Osteocyte (in vitro differentiated cells): ENCODE results near the gene PDE4D. TPM values are rescaled to one million over a fixed set of nuclear protein-coding genes. Genes with fewer than 3 reads are reported as not detected.
A peak's percentile ranks its signal among the peaks of the same experiment; 100 is the strongest.

Source experiments
- DNase-seq: peaks from one replicate; pipeline ENCODE4 v3.0.0; 2021; ENCODE audit warnings: mixed read lengths; ENCODE audit not compliant: unreplicated experiment; ENCODE audit errors: extremely low spot score
- H3K27ac Mint-ChIP-seq: one replicate; pipeline ENCODE4 v1.8.0; 2021; ENCODE audit warnings: mild to moderate bottlenecking, mixed read lengths; ENCODE audit not compliant: unreplicated experiment
- H3K27me3 Mint-ChIP-seq: one replicate; pipeline ENCODE4 v1.8.0; 2021; ENCODE audit warnings: mixed read lengths; ENCODE audit not compliant: unreplicated experiment
- H3K36me3 Mint-ChIP-seq: one replicate; pipeline ENCODE4 v1.8.0; 2021; ENCODE audit warnings: mixed read lengths; ENCODE audit not compliant: unreplicated experiment
- H3K4me1 Mint-ChIP-seq: one replicate; pipeline ENCODE4 v1.8.0; 2021; ENCODE audit warnings: mixed read lengths; ENCODE audit not compliant: unreplicated experiment
- H3K4me3 Mint-ChIP-seq: one replicate; pipeline ENCODE4 v1.8.0; 2021; ENCODE audit warnings: mild to moderate bottlenecking, moderate library complexity, mixed read lengths; ENCODE audit not compliant: unreplicated experiment
- H3K9me3 Mint-ChIP-seq: one replicate; pipeline ENCODE4 v1.8.0; 2021; ENCODE audit warnings: mixed read lengths; ENCODE audit not compliant: unreplicated experiment
- total RNA-seq: library from RNA; stranded (reverse); gene quantifications from 2 replicates; pipeline ENCODE4 v1.2.1, GENCODE V29; 2021
- TF ChIP-seq, protein P1 (sequence below): fragments of 200-600 bp; sonication (generic); IDR thresholded peaks from 2 replicates; pipeline ENCODE4 v1.5.0; 2021; ENCODE audit warnings: antibody characterized with exemption, mild to moderate bottlenecking, moderate library complexity

The PDE4D gene
- total RNA-seq, 1 donor from 2014 or later: 24.2 TPM

DNA sequence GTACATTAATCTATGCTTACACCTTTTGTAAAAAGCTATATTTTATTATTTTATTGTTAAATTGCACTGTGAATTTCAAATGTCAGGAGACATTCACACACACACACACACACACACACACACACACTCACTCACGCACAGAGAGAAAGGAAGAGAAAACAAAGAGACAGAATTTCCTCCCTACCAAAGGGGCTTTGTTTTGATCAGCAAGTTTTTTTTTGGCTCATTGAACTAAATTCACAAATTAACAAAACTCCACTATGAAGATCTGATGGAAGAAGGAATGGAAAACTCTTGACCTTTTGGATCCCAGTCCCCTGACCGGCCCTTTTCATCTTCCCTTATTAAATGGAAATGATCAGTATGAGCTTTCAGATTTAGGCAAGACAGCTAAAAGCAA lies 161.2 kb downstream of the PDE4D start:
- no peak for DNase-seq
- Mint-ChIP-seq H3K27ac (no peak overlapping the region), H3K36me3 (no peaks in the 10 kb centered on the region), H3K27me3 (no peaks in the 10 kb centered on the region), H3K4me3 (no peak overlapping the region), H3K9me3 (no peaks in the 10 kb centered on the region), H3K4me1 (peaks cover 6% of the 10 kb centered on the region)
- TF ChIP-seq, protein P1, sequence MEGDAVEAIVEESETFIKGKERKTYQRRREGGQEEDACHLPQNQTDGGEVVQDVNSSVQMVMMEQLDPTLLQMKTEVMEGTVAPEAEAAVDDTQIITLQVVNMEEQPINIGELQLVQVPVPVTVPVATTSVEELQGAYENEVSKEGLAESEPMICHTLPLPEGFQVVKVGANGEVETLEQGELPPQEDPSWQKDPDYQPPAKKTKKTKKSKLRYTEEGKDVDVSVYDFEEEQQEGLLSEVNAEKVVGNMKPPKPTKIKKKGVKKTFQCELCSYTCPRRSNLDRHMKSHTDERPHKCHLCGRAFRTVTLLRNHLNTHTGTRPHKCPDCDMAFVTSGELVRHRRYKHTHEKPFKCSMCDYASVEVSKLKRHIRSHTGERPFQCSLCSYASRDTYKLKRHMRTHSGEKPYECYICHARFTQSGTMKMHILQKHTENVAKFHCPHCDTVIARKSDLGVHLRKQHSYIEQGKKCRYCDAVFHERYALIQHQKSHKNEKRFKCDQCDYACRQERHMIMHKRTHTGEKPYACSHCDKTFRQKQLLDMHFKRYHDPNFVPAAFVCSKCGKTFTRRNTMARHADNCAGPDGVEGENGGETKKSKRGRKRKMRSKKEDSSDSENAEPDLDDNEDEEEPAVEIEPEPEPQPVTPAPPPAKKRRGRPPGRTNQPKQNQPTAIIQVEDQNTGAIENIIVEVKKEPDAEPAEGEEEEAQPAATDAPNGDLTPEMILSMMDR: no peak

DNA sequence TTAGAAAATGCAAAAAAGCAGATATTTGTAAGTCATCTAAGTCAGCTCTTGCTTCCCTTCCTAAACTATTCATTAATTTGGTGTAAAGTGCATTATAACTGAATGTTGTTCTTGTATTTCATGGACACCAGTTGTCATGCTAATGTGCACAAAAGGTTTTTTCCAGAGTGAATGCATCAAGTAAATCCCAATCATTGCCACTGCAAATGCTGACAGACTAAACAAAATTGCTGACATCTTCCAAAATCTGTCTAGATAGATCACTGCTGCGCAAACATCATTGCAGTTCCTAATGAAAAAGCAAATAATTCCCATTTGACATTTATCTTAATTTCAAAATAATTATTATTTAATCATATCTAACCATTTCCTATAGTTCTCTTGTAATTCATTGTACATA lies 161.7 kb downstream of the PDE4D start:
- Mint-ChIP-seq H3K27ac (no peak overlapping the region), H3K9me3 (no peaks in the 10 kb centered on the region), H3K27me3 (no peaks in the 10 kb centered on the region), H3K4me3 (no peak overlapping the region), H3K4me1 (peaks cover 7% of the 10 kb centered on the region), H3K36me3 (no peaks in the 10 kb centered on the region)
- TF ChIP-seq, protein P1: no peak
- no peak for DNase-seq

DNA sequence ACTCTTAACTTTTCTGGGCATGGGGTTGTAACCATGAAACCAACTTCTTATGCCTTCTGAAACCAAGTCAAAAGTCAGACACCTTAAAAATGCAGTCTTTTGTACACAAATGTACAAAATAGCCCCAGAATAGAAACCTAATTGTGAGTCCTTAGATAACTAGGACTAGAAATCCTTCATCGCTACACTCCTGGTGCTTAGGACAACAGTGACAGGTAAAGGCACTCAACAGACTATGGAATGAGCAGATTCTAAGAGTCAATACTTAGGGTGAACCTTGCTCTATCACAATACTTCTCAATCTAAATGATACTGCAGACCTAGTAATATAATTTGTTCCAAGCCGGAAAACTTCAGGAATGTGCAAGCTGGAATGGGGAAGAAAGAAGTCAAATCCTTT lies 163.7 kb downstream of the PDE4D start:
- Mint-ChIP-seq H3K4me1 (peaks cover 10% of the 10 kb centered on the region), H3K27me3 (no peaks in the 10 kb centered on the region), H3K36me3 (no peaks in the 10 kb centered on the region), H3K9me3 (no peaks in the 10 kb centered on the region), H3K4me3 (no peak overlapping the region), H3K27ac (no peak overlapping the region)
- TF ChIP-seq, protein P1: no peak
- DNase-seq: no peak

DNA sequence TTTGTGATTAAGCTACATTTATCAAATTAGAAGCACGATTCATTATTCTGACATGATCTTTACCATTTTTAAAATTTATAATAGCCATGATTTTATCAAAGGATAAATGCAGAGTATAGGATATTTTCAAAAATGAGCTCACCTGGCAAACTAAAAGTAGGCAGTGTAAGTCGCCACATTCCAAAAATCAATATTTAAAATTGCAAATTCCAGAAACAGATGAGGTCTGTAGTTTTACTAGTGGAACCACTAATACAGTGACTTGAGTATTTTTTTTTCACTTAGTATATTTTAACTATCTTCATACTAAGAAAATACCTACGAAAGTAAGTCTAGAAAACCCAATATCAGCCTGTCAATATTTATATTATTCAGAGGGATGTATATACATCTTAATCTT lies 164.2 kb downstream of the PDE4D start:
- H3K9me3 Mint-ChIP-seq: no peaks in the 10 kb centered on the region
- H3K36me3 Mint-ChIP-seq: no peaks in the 10 kb centered on the region
- H3K4me3 Mint-ChIP-seq: no peak overlapping the region
- peaks cover 10% of the 10 kb centered on the region for H3K4me1 Mint-ChIP-seq
- H3K27ac Mint-ChIP-seq: peak overlapping the region; percentile 19
- H3K27me3 Mint-ChIP-seq: no peaks in the 10 kb centered on the region
- TF ChIP-seq, protein P1: no peak
- DNase-seq: no peak

DNA sequence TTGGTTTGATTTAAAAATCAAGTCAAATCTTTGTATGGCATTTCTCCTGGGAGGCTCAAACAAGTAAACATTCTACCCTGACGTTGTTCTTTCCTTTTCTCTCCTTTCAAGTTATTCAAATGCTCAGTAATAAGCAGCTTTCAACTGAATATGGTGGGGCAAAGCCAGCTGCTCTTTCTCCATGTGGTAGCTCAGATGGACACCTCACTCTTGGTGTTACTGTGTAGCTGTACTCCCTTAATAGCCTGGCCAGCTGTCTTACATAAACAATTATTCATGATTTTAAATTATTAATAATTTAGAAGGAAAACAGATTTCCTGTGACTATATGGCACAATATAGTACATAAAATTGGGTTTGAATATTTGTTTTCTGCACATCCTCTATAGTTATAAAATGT lies 165.2 kb downstream of the PDE4D start:
- Mint-ChIP-seq H3K36me3 (no peaks in the 10 kb centered on the region), H3K4me1 (peaks cover 10% of the 10 kb centered on the region)

More for the DNA sequence above, 165.2 kb downstream of the PDE4D start:
- Mint-ChIP-seq H3K27ac (no peak overlapping the region), H3K27me3 (no peaks in the 10 kb centered on the region), H3K9me3 (no peaks in the 10 kb centered on the region), H3K4me3 (no peak overlapping the region)
- no peak for DNase-seq
- TF ChIP-seq, protein P1: no peak
